Liver (tissue), 9 donors: ENCODE results near the gene COL4A4. TPM values are rescaled to one million over a fixed set of nuclear protein-coding genes. Genes with fewer than 3 reads are reported as not detected.
A peak's percentile ranks its signal among the peaks of the same experiment; 100 is the strongest.

Experiments
- DNase-seq: peaks from one replicate; pipeline ENCODE4 v3.0.0-alpha.2; 2017; ENCODE audit warnings: low spot score
- H3K27ac ChIP-seq, 2 donors: one replicate each; pipeline ENCODE4 v1.7.0; 2013; ENCODE audit warnings: inconsistent platforms in 2 of 2, low read length in 2 of 2, control low read depth in 1 of 2, low read depth in 1 of 2, mild to moderate bottlenecking in 1 of 2
- H3K27me3 ChIP-seq, 4 donors: one replicate each; pipeline versions ENCODE4 v1.6.1 to v1.7.0; 2013; ENCODE audit warnings: low read length in 3 of 4, inconsistent platforms in 1 of 4, mild to moderate bottlenecking in 1 of 4, moderate library complexity in 1 of 4; ENCODE audit not compliant: control insufficient read depth in 4 of 4, insufficient read depth in 4 of 4
- H3K36me3 ChIP-seq, 4 donors: one replicate each; pipeline versions ENCODE4 v1.6.1 to v1.7.0; 2013; ENCODE audit warnings: low read length in 3 of 4, mild to moderate bottlenecking in 3 of 4, low read depth in 1 of 4, moderate library complexity in 1 of 4; ENCODE audit not compliant: control insufficient read depth in 4 of 4, insufficient read depth in 3 of 4
- H3K4me1 ChIP-seq, 4 donors: one replicate each; pipeline versions ENCODE4 v1.6.1 to v1.7.0; 2013; ENCODE audit warnings: low read length in 3 of 4, mild to moderate bottlenecking in 3 of 4, moderate library complexity in 1 of 4; ENCODE audit not compliant: control insufficient read depth in 4 of 4, insufficient read depth in 4 of 4
- H3K4me3 ChIP-seq, 3 donors: one replicate each; pipeline versions ENCODE4 v1.6.1 to v1.7.0; 2013; ENCODE audit warnings: low read length in 3 of 3, control low read depth in 1 of 3, low read depth in 1 of 3, mild to moderate bottlenecking in 1 of 3
- H3K9ac ChIP-seq, 2 donors: one replicate each; pipeline ENCODE4 v1.7.0; 2013; ENCODE audit warnings: low read length in 2 of 2, mild to moderate bottlenecking in 2 of 2, moderate library complexity in 2 of 2, control low read depth in 1 of 2, low read depth in 1 of 2
- H3K9me3 ChIP-seq, 4 donors: one replicate each; pipeline versions ENCODE4 v1.6.1 to v1.7.0; 2013; ENCODE audit warnings: low read length in 3 of 4; ENCODE audit not compliant: control insufficient read depth in 4 of 4
- ATF3 ChIP-seq: IDR thresholded peaks from 2 replicates; pipeline ENCODE4 v1.6.1; 2016; ENCODE audit warnings: antibody characterized with exemption
- CTCF ChIP-seq: fragments of 150-350 bp; IDR thresholded peaks from 2 replicates; pipeline ENCODE4 v1.5.1; 2017; ENCODE audit warnings: improper control_type of control experiment, low read depth, low read length; ENCODE audit not compliant: missing input control
- EGR1 ChIP-seq, 2 donors: IDR thresholded peaks; 2 replicates each; pipeline ENCODE4 v1.6.1; 2016 to 2018; ENCODE audit warnings: antibody characterized with exemption in 2 of 2, low read depth in 2 of 2
- FOXA1 ChIP-seq: IDR thresholded peaks from 2 replicates; pipeline ENCODE4 v1.6.1; 2016; ENCODE audit warnings: antibody characterized with exemption
- FOXA2 ChIP-seq: IDR thresholded peaks from 2 replicates; pipeline ENCODE4 v1.6.1; 2016; ENCODE audit warnings: antibody characterized with exemption
- GABPA ChIP-seq, 2 donors: IDR thresholded peaks in 1 of 2; conservative IDR thresholded peaks in 1 of 2; 2 replicates each; pipeline ENCODE4 v1.6.1; 2016; ENCODE audit warnings: antibody characterized with exemption in 2 of 2, mild to moderate bottlenecking in 1 of 2, moderate library complexity in 1 of 2
- HNF4A ChIP-seq, 2 donors: conservative IDR thresholded peaks; 2 replicates each; pipeline ENCODE4 v1.6.1; 2016; ENCODE audit warnings: antibody characterized with exemption in 2 of 2, mild to moderate bottlenecking in 2 of 2
- HNF4G ChIP-seq: IDR thresholded peaks from 2 replicates; pipeline ENCODE4 v1.6.1; 2016; ENCODE audit warnings: antibody characterized with exemption
- JUND ChIP-seq, 2 donors: IDR thresholded peaks; 2 replicates each; pipeline ENCODE4 v1.6.1; 2016; ENCODE audit warnings: antibody characterized with exemption in 2 of 2
- MAX ChIP-seq: IDR thresholded peaks from 2 replicates; pipeline ENCODE4 v1.6.1; 2016; ENCODE audit warnings: antibody characterized with exemption
- NR2F2 ChIP-seq: IDR thresholded peaks from 2 replicates; pipeline ENCODE4 v1.6.1; 2016; ENCODE audit warnings: antibody characterized with exemption
- RAD21 ChIP-seq, 2 donors: IDR thresholded peaks; 2 replicates each; pipeline ENCODE4 v1.6.1; 2016; ENCODE audit warnings: antibody characterized with exemption in 2 of 2, mild to moderate bottlenecking in 2 of 2
- REST ChIP-seq: IDR thresholded peaks from 2 replicates; pipeline ENCODE4 v1.6.1; 2016; ENCODE audit warnings: antibody characterized with exemption, mild to moderate bottlenecking
- RXRA ChIP-seq, 2 donors: IDR thresholded peaks; 2 replicates each; pipeline ENCODE4 v1.6.1; 2017 to 2018; ENCODE audit warnings: antibody characterized with exemption in 2 of 2, mild to moderate bottlenecking in 1 of 2
- SP1 ChIP-seq: IDR thresholded peaks from 2 replicates; pipeline ENCODE4 v1.6.1; 2018; ENCODE audit warnings: antibody characterized with exemption, mild to moderate bottlenecking
- TAF1 ChIP-seq: conservative IDR thresholded peaks from 2 replicates; pipeline ENCODE4 v1.6.1; 2016; ENCODE audit warnings: antibody characterized with exemption, mild to moderate bottlenecking
- YY1 ChIP-seq: IDR thresholded peaks from 2 replicates; pipeline ENCODE4 v1.6.1; 2016; ENCODE audit warnings: antibody characterized with exemption, mild to moderate bottlenecking
- ZBTB33 ChIP-seq: IDR thresholded peaks from 2 replicates; pipeline ENCODE4 v1.6.1; 2016; ENCODE audit warnings: antibody characterized with exemption
- WGBS: extraction: QIAGEN DNeasy Blood & Tissue Kit; methylation state at CpG from one replicate; pipeline ENCODE4 v1.1.7; 2013; 5-methylcytosine and 5-hydroxymethylcytosine counted together
- polyA plus RNA-seq, 2 donors: library from polyadenylated mRNA; stranded (reverse) in 1 of 2; unstranded in 1 of 2; fragments of 200-250 nt in 1 of 2; fragments of >200 nt in 1 of 2; fragmentation: Nextera tagmentation in 1 of 2; extraction: Ambion mirVana in 1 of 2; gene quantifications; one replicate each; pipeline versions ENCODE4 v1.2.1 to v1.2.3, GENCODE V29; 2013 to 2015
- total RNA-seq, 2 donors: library from RNA; depleted of rRNA; stranded (reverse); fragments of >200 nt; gene quantifications; one replicate each; pipeline ENCODE4 v1.2.3, GENCODE V29; 2014
- donor health status: healthy.
- donor health status: healthy.
- donor health status: healthy.
- donor health status: healthy.
- donor health status: healthy.

The COL4A4 gene
- total and polyA plus RNA-seq, 4 donors, result 0.14 to 3.8 (median 0.82) TPM

GRCh38 chr2:227164763-227165291 is 822 bp upstream of the COL4A4 start:
- peaks cover 0 to 2% (median 0%) of the 10 kb centered on the region in 4 donors for H3K9me3 ChIP-seq
- H3K27ac ChIP-seq, result no peak overlapping the region
- DNase-seq, result no peak
- peaks cover 11 to 19% (median 14%) of the 10 kb centered on the region in 4 donors for H3K4me1 ChIP-seq
- no peaks in the 10 kb centered on the region for H3K36me3 ChIP-seq
- TF ChIP-seq RXRA (IDR thresholded peaks at IDR 0.05) (no peak), HNF4G (no peak), TAF1 (no peak), ZBTB33 (no peak), EGR1 (IDR thresholded peaks at IDR 0.05; ENCODE audit: low read depth in 2 of 2) (no peak), HNF4A (conservative IDR thresholded peaks at IDR 0.05) (no peak), ATF3 (no peak), YY1 (no peak), CTCF (no peak), GABPA (IDR thresholded peaks at IDR 0.05 in 1 of 2, conservative IDR thresholded peaks at IDR 0.05 in 1 of 2) (no peak), SP1 (no peak), REST (no peak), FOXA1 (no peak), MAX (no peak), NR2F2 (no peak), FOXA2 (no peak), RAD21 (IDR thresholded peaks at IDR 0.05) (no peak), JUND (IDR thresholded peaks at IDR 0.05) (no peak)
- peak overlapping the region in 2 of 3 donors; percentile 64 for H3K4me3 ChIP-seq
- 4% methylated on average over 38 of the region's 38 CpGs for WGBS
- peaks cover 0 to 4% (median 1%) of the 10 kb centered on the region in 4 donors for H3K27me3 ChIP-seq
- no peak overlapping the region for H3K9ac ChIP-seq
